Uterus (tissue), 4 donors: ENCODE data around the gene KRTAP12-2. TPM values are rescaled to one million over a fixed set of nuclear protein-coding genes. Genes with fewer than 3 reads are reported as not detected.

ENCODE experiments used
- DNase-seq, 2 donors: peaks; one replicate each; pipeline ENCODE4 v3.0.0-alpha.2; 2019 to 2020
- H3K27ac ChIP-seq, 2 donors: fragments of 200-600 bp; sonication (generic); 1 replicate in 1 of 2; 2 replicates in 1 of 2; pipeline ENCODE4 v1.5.1; 2016 to 2018
- H3K27me3 ChIP-seq, 2 donors: fragments of 200-600 bp; sonication (generic); one replicate each; pipeline ENCODE4 v1.5.1; 2018 to 2019; ENCODE audit warnings: control low read depth in 1 of 2
- H3K36me3 ChIP-seq, 2 donors: fragments of 200-600 bp; sonication (generic); one replicate each; pipeline ENCODE4 v1.5.1; 2019; ENCODE audit warnings: control low read depth in 1 of 2
- H3K4me1 ChIP-seq, 2 donors: fragments of 200-600 bp; sonication (generic); one replicate each; pipeline ENCODE4 v1.5.1; 2018 to 2019; ENCODE audit warnings: control low read depth in 1 of 2
- H3K4me3 ChIP-seq, 2 donors: fragments of 200-600 bp; sonication (generic); 1 replicate in 1 of 2; 2 replicates in 1 of 2; pipeline ENCODE4 v1.5.1; 2018 to 2019; ENCODE audit warnings: mild to moderate bottlenecking in 1 of 2
- H3K9me3 ChIP-seq, 2 donors: fragments of 200-600 bp; sonication (generic); one replicate each; pipeline ENCODE4 v1.5.1; 2019; ENCODE audit warnings: control low read depth in 1 of 2
- POLR2A ChIP-seq, 2 donors: fragments of 450-650 bp; IDR thresholded peaks; one replicate each; pipeline ENCODE4 v1.6.1; 2016; ENCODE audit warnings: antibody characterized with exemption in 2 of 2, mild to moderate bottlenecking in 1 of 2, moderate library complexity in 1 of 2
- intact Hi-C: fragments of 100-400 bp; cut with DNase I; formaldehyde crosslinking; loops from one replicate; pipeline ENCODE4 v1.15.1; 2023; ENCODE audit warnings: low total_unique reads
- total RNA-seq, 4 donors: library from RNA; depleted of rRNA in 3 of 4; stranded (reverse); fragments of >200 nt in 3 of 4; gene quantifications; one replicate each; pipeline versions ENCODE4 v1.1.0 to v1.2.4, GENCODE V29; 2014 to 2023
- TF ChIP-seq, protein P1 (sequence below), 4 experiments: fragments of 200-600 bp in 2 of 4; fragments of 450-650 bp in 2 of 4; sonication (generic) in 2 of 4; IDR thresholded peaks; one replicate each; pipeline ENCODE4 v1.5.1; 2016 to 2019; ENCODE audit warnings: antibody characterized with exemption in 4 of 4, mild to moderate bottlenecking in 2 of 4, moderate library complexity in 1 of 4
- donor health status: DM: yes; HTN: yes; CAD: no.

Gene KRTAP12-2
- total RNA-seq, 4 donors from 2014 or later: not detected

DNA sequence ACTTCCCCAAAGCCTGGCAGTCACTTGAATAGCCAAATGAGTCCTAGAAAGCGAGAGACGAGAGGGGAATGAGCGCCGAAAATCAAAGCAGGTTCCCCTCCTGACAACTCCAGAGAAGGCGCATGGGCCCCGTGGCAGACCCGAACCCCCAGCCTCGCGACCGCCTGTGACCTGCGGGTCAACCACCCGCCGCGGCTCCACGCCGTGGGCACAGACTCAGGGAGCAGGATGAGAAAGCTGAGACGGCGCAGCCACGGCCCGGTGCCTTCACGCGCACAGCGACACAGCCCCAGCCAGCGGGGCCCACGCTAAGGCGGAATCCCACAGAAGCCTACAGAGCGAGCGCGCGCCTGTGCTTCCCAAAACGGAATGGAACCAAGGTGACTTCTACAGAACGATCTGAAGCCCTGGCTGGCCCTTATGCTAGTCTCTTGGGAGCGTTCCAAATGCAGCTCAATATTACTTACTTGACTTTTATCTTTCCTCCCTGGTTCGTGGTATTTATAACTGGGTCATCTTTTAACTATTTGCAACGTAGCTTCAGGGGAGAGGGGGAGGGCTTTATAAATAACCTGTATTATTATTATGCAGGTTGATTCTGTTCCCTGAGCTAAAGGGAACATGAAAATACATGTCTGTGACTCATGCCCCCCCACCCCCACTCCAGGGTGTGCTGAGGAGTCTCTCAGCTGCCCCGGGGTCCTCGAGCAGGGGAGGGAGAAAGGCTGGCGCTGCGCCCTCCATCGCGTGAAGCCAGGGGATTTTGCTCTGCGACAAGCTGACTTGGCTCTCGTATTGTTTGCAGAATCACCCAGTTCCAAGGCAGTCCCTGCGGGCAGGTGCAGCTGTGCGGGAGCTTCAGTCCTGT is 42.9 kb upstream of the KRTAP12-2 start:
- Histone ChIP-seq H3K4me1 (no peaks in the 10 kb centered on the region), H3K27ac (no peak overlapping the region), H3K27me3 (peaks cover 0 to 51% of the 10 kb centered on the region in 2 donors), H3K4me3 (no peak overlapping the region), H3K9me3 (no peaks in the 10 kb centered on the region), H3K36me3 (no peaks in the 10 kb centered on the region)
- intact Hi-C loops: no loop called here
- peak in 1 of 2 donors; percentile 4 for DNase-seq
- TF ChIP-seq, protein P1, sequence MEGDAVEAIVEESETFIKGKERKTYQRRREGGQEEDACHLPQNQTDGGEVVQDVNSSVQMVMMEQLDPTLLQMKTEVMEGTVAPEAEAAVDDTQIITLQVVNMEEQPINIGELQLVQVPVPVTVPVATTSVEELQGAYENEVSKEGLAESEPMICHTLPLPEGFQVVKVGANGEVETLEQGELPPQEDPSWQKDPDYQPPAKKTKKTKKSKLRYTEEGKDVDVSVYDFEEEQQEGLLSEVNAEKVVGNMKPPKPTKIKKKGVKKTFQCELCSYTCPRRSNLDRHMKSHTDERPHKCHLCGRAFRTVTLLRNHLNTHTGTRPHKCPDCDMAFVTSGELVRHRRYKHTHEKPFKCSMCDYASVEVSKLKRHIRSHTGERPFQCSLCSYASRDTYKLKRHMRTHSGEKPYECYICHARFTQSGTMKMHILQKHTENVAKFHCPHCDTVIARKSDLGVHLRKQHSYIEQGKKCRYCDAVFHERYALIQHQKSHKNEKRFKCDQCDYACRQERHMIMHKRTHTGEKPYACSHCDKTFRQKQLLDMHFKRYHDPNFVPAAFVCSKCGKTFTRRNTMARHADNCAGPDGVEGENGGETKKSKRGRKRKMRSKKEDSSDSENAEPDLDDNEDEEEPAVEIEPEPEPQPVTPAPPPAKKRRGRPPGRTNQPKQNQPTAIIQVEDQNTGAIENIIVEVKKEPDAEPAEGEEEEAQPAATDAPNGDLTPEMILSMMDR (IDR thresholded peaks at IDR 0.05): no peak
- TF ChIP-seq POLR2A (IDR thresholded peaks at IDR 0.05): no peak

GRCh38 chr21:44708866-44709425 is 42.2 kb upstream of the KRTAP12-2 start:
- Histone ChIP-seq H3K4me3 (no peak overlapping the region), H3K27ac (no peak overlapping the region), H3K27me3 (peaks cover 0 to 51% of the 10 kb centered on the region in 2 donors), H3K36me3 (no peaks in the 10 kb centered on the region), H3K4me1 (no peaks in the 10 kb centered on the region), H3K9me3 (no peaks in the 10 kb centered on the region)
- intact Hi-C loops: no loop called here
- no peak for TF ChIP-seq POLR2A (IDR thresholded peaks at IDR 0.05)
- TF ChIP-seq, protein P1 (IDR thresholded peaks at IDR 0.05): no peak
- peak in 1 of 2 donors; percentile 7 for DNase-seq

DNA sequence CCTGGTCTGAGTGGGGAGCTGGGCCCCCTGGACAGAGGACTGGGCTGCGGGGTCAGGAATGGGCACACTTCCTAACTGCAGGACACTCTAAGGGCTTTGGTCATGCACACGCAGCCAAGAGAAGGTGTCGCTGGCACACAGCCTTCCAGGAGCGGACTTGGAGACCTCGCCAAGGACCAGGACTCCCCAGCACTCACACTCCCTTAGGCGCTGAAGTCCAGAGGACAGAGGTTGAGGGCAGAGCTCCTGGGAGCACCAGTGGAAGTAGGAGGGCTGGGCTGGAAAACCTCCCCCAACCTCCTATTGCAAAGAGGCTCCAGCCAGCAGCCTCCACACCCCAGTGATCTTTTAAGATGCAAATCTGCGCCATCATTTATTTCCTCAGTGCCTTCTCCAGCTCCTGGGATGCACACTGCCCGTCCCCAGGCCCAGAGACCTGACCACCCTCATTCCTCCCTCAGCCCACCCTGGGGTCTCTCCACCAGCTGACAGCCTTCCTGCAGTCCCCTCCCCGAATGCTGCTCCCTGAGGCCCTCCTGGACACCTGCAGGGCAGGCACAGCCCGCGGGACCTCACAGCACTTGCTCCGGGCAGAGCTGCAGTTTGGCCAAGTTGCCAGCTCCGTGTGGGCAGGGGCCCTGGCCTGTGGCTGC is 41.6 kb upstream of the KRTAP12-2 start:
- Histone ChIP-seq H3K36me3 (no peaks in the 10 kb centered on the region), H3K27ac (no peak overlapping the region), H3K4me3 (no peak overlapping the region), H3K27me3 (peaks cover 0 to 51% of the 10 kb centered on the region in 2 donors), H3K9me3 (no peaks in the 10 kb centered on the region), H3K4me1 (no peaks in the 10 kb centered on the region)
- intact Hi-C loops: no loop called here
- TF ChIP-seq POLR2A (IDR thresholded peaks at IDR 0.05): no peak
- TF ChIP-seq, protein P1 (IDR thresholded peaks at IDR 0.05): no peak
- DNase-seq: peak in 1 of 2 donors; percentile 4

DNA sequence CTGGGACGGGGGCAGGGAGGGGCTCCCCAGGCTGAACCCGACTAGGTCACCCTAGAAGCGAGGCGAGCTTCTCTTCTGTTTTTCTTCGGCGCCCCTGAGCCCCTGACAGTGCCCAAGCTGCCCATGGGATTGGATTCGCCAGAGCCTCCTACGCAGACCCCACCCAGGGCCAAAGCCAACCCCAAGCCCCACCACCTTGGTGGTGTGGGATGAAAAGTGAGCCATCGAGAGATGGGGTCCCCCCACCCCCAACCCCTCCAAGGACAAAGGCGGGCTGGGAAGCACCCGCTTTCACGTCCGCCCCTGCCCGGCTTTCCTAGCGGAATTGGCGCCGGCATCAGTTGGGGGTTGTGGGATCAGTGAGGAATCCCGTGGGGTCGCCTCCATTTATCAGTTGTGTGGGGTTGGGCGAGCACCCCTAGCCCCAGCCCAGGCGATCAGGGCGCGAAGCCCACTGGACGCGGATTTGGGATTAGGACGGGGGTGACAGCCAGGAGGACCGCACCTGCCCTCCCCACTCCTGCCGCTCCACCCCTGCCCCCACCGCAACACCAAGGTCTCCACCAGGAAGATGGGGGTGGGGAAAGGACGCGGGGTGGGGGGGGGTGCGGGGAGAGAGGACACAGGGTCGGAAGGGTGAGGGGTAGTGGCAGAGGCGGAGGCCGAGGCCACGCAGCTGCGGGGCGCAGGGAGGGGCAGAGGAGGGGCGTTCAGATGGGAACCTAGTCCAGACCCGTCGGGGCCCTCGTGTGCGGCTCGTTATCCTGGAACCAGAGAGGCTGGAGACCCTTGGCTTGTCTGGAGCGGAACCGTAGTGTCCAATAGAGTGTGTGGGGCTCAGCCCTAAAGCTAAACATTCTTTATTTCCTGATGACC is 40.2 kb upstream of the KRTAP12-2 start:
- no peak for TF ChIP-seq POLR2A (IDR thresholded peaks at IDR 0.05)
- TF ChIP-seq, protein P1 (IDR thresholded peaks at IDR 0.05): no peak
- intact Hi-C loops: no loop called here
- Histone ChIP-seq H3K27ac (no peak overlapping the region), H3K36me3 (no peaks in the 10 kb centered on the region), H3K4me1 (no peaks in the 10 kb centered on the region), H3K27me3 (peaks cover 0 to 41% of the 10 kb centered on the region in 2 donors), H3K9me3 (no peaks in the 10 kb centered on the region), H3K4me3 (no peak overlapping the region)
- DNase-seq: peak in 1 of 2 donors; percentile 6
